Keratinocyte (primary cell): Measurements from ENCODE around the gene ZFP30.

Experiments
- EZH2 ChIP-seq: IDR thresholded peaks from one replicate; pipeline ENCODE4 v1.6.1; 2012; ENCODE audit warnings: inconsistent platforms, mild to moderate bottlenecking, low read length, moderate library complexity
- TF ChIP-seq, protein P1 (sequence below), 3 experiments: IDR thresholded peaks in 1 of 3; conservative IDR thresholded peaks in 1 of 3; optimal IDR thresholded peaks in 1 of 3; 2 replicates in 2 of 3; 3 replicates in 1 of 3; pipeline versions ENCODE3 to v1.5.1; 2011; ENCODE audit warnings: low read length in 3 of 3, mild to moderate bottlenecking in 3 of 3, moderate library complexity in 2 of 3, control low read depth in 1 of 3, inconsistent platforms in 1 of 3; ENCODE audit not compliant: insufficient read depth in 2 of 3; ENCODE audit errors: extremely low read depth in 1 of 3

DNA sequence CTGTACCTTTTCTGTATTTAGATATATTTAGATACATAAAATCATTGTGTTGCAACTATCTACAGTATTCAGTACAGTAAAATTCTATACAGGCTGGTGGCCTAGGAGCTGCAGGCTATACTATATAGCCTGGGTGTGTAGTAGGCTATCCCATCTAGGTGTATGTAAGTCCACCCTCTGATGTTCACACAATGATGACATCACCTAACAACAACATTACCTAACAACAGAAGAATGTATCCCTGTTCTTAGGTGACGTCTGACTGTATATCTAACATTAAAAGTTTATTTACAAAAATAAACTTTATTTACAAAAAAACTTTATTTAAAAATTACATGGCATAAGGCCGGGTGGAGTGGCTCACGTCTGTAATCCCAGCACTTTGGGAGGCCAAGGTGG lies 28.3 kb upstream of the ZFP30 start:
- TF ChIP-seq, protein P1, sequence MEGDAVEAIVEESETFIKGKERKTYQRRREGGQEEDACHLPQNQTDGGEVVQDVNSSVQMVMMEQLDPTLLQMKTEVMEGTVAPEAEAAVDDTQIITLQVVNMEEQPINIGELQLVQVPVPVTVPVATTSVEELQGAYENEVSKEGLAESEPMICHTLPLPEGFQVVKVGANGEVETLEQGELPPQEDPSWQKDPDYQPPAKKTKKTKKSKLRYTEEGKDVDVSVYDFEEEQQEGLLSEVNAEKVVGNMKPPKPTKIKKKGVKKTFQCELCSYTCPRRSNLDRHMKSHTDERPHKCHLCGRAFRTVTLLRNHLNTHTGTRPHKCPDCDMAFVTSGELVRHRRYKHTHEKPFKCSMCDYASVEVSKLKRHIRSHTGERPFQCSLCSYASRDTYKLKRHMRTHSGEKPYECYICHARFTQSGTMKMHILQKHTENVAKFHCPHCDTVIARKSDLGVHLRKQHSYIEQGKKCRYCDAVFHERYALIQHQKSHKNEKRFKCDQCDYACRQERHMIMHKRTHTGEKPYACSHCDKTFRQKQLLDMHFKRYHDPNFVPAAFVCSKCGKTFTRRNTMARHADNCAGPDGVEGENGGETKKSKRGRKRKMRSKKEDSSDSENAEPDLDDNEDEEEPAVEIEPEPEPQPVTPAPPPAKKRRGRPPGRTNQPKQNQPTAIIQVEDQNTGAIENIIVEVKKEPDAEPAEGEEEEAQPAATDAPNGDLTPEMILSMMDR (optimal IDR thresholded peaks at IDR 0.05 in 1 of 3, IDR thresholded peaks at IDR 0.05 in 1 of 3, conservative IDR thresholded peaks at IDR 0.05 in 1 of 3; ENCODE audit: extremely low read depth in 1 of 3, insufficient read depth in 2 of 3, low read length in 3 of 3) = no peak
- TF ChIP-seq EZH2 = no peak
